Nephron (organoid): ENCODE data around the gene CLNK.

Experiments used
- H3K27ac Mint-ChIP-seq, 3 experiments: 2 replicates each; pipeline ENCODE4 v1.8.0; 2020; ENCODE audit warnings: mixed read lengths in 3 of 3, mild to moderate bottlenecking in 2 of 3, moderate library complexity in 1 of 3
- H3K27me3 Mint-ChIP-seq: 2 replicates; pipeline ENCODE4 v1.8.0; 2021; ENCODE audit warnings: low read depth, mild to moderate bottlenecking, moderate library complexity, mixed read lengths
- H3K36me3 Mint-ChIP-seq: 2 replicates; pipeline ENCODE4 v1.8.0; 2020; ENCODE audit warnings: low read depth, mixed read lengths
- H3K4me1 Mint-ChIP-seq: 2 replicates; pipeline ENCODE4 v1.8.0; 2020; ENCODE audit warnings: mixed read lengths
- H3K4me3 Mint-ChIP-seq, 3 experiments: 2 replicates each; pipeline ENCODE4 v1.8.0; 2020; ENCODE audit warnings: mild to moderate bottlenecking in 3 of 3, mixed read lengths in 3 of 3, moderate library complexity in 2 of 3
- H3K9me3 Mint-ChIP-seq: 2 replicates; pipeline ENCODE4 v1.8.0; 2020; ENCODE audit warnings: mixed read lengths
- TF ChIP-seq, protein P1 (sequence below), 3 experiments: fragments of 200-600 bp; sonication (generic); IDR thresholded peaks; one replicate each; pipeline ENCODE4 v1.5.0; 2021; ENCODE audit warnings: antibody characterized with exemption in 3 of 3; ENCODE audit not compliant: unreplicated experiment in 3 of 3

Gene CLNK

GRCh38 chr4:10495651-10496050, 188.9 kb downstream of the CLNK start:
- Mint-ChIP-seq H3K27me3 (peaks cover 4% of the 10 kb centered on the region), H3K4me3 (no peak overlapping the region), H3K9me3 (no peaks in the 10 kb centered on the region), H3K27ac (no peak overlapping the region), H3K4me1 (no peaks in the 10 kb centered on the region), H3K36me3 (no peaks in the 10 kb centered on the region)
- TF ChIP-seq, protein P1, sequence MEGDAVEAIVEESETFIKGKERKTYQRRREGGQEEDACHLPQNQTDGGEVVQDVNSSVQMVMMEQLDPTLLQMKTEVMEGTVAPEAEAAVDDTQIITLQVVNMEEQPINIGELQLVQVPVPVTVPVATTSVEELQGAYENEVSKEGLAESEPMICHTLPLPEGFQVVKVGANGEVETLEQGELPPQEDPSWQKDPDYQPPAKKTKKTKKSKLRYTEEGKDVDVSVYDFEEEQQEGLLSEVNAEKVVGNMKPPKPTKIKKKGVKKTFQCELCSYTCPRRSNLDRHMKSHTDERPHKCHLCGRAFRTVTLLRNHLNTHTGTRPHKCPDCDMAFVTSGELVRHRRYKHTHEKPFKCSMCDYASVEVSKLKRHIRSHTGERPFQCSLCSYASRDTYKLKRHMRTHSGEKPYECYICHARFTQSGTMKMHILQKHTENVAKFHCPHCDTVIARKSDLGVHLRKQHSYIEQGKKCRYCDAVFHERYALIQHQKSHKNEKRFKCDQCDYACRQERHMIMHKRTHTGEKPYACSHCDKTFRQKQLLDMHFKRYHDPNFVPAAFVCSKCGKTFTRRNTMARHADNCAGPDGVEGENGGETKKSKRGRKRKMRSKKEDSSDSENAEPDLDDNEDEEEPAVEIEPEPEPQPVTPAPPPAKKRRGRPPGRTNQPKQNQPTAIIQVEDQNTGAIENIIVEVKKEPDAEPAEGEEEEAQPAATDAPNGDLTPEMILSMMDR (IDR thresholded peaks at IDR 0.05; ENCODE audit: unreplicated experiment in 3 of 3), result no peak

DNA sequence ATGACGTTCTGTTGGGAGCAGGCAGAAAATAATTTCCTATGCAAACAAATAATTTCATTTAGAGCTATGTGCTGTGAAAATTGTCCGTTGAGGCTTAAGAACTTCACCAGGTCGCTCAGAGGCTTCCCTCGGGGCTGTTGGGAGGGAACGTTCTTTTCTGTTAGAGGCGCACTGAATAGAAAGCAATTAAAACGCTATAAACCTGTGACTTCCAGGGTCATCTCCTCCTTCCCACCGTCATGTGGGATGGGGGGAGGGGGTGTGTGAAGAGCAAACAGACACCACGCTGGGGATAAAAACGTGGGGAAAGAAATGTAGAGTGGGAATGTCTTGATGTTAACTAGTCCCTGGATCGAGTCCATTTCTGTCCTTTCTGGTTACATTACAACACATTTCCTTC, 192.1 kb downstream of the CLNK start:
- Mint-ChIP-seq H3K9me3 (no peaks in the 10 kb centered on the region), H3K4me3 (no peak overlapping the region), H3K4me1 (no peaks in the 10 kb centered on the region), H3K36me3 (no peaks in the 10 kb centered on the region), H3K27ac (no peak overlapping the region), H3K27me3 (peaks cover 4% of the 10 kb centered on the region)
- TF ChIP-seq, protein P1 (IDR thresholded peaks at IDR 0.05; ENCODE audit: unreplicated experiment in 3 of 3), result no peak

DNA sequence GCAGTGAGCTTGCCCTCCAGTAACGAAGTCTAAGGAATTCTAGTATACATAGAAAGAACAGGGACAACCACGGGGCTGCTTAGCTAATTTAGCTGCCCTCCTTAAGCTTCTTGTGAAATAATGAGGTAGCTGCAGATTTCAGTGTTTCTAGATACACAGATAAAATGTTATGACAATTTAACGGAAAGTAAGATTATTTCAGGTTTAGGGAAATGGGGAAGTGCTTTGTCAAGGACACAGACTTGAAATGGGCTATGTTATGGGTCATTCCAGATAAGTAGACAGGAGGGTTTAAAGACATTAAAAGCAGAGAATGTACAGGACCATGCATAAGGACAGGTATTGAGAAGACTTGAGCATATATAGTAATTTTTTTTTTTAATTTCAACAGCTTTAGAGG, 193.2 kb downstream of the CLNK start:
- H3K27me3 Mint-ChIP-seq, result peaks cover 9% of the 10 kb centered on the region
- TF ChIP-seq, protein P1 (IDR thresholded peaks at IDR 0.05; ENCODE audit: unreplicated experiment in 3 of 3), result no peak
- no peaks in the 10 kb centered on the region for H3K36me3 Mint-ChIP-seq
- no peak overlapping the region for H3K27ac Mint-ChIP-seq
- H3K4me3 Mint-ChIP-seq, result no peak overlapping the region
- H3K4me1 Mint-ChIP-seq, result no peaks in the 10 kb centered on the region
- H3K9me3 Mint-ChIP-seq, result no peaks in the 10 kb centered on the region

DNA sequence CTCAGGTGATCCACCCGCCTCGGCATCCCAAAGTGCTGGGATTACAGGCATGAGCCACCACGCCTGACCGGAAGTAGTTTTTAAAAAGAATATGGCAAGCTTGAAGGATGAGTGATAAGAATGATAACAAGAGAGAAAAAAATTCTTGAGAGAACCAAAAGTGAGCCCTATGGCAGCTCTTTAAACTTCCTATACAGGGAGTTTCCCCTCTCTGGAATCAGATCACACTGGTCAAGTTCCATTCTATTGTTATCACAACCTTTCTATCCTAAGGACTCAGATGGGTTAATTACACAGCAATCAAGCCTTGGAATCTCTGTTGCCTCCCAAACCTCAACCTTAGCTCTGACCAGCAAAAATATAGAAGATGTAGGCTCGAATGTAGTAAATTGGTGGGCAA, 193.6 kb downstream of the CLNK start:
- Mint-ChIP-seq H3K9me3 (no peaks in the 10 kb centered on the region), H3K36me3 (no peaks in the 10 kb centered on the region), H3K27ac (no peak overlapping the region), H3K4me1 (no peaks in the 10 kb centered on the region), H3K27me3 (peaks cover 9% of the 10 kb centered on the region), H3K4me3 (no peak overlapping the region)
- TF ChIP-seq, protein P1 (IDR thresholded peaks at IDR 0.05; ENCODE audit: unreplicated experiment in 3 of 3), result no peak

GRCh38 chr4:10482913-10483312, 201.7 kb downstream of the CLNK start:
- H3K9me3 Mint-ChIP-seq, result no peaks in the 10 kb centered on the region
- H3K27me3 Mint-ChIP-seq, result peaks cover 7% of the 10 kb centered on the region
- H3K4me1 Mint-ChIP-seq, result no peaks in the 10 kb centered on the region
- no peak overlapping the region for H3K27ac Mint-ChIP-seq
- H3K36me3 Mint-ChIP-seq, result no peaks in the 10 kb centered on the region
- TF ChIP-seq, protein P1 (IDR thresholded peaks at IDR 0.05; ENCODE audit: unreplicated experiment in 3 of 3), result no peak
- H3K4me3 Mint-ChIP-seq, result no peak overlapping the region

DNA sequence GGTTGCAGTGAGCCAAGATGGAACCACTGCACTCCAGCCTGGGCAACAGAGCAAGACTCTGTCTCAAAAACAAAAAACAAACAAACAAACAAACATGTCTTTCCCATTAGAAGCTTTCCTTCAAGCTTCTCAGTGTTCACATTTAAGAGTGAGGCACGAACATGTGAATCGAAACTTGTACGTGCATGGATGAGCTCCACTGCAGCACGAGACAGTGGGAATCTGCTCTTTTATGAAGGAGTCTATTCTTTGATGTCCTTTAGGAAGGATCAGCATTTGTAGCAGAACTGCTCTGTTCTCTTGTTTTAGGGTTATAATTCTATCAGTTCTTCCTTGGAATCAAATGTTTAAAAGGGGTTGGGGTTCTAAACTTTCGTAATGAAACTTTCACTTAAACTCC, 204.0 kb downstream of the CLNK start:
- Mint-ChIP-seq H3K27me3 (peaks cover 3% of the 10 kb centered on the region), H3K27ac (no peak overlapping the region), H3K4me1 (no peaks in the 10 kb centered on the region), H3K36me3 (no peaks in the 10 kb centered on the region), H3K9me3 (no peaks in the 10 kb centered on the region), H3K4me3 (no peak overlapping the region)
- TF ChIP-seq, protein P1 (IDR thresholded peaks at IDR 0.05; ENCODE audit: unreplicated experiment in 3 of 3), result no peak
